HCT116 (cell line): ENCODE measurements around the gene ACCSL. TPM values are rescaled to one million over a fixed set of nuclear protein-coding genes. Genes with fewer than 3 reads are reported as not detected.

Experiments
- ATAC-seq: fragments of 200-7000 bp; cut with Tn5 transposase; 2 replicates; pipeline ENCODE4 v1.9.1; 2020; ENCODE audit warnings: mild to moderate bottlenecking, moderate library complexity
- BruUV-seq: library from RNA; stranded (reverse); fragments of 400-500 nt; replicated peaks from 2 replicates; lab custom pipeline; 2021; lab: Mats Ljungman, UMichigan
- CTCF ChIA-PET: fragments of 300-600 bp; sonication (Branson Sonifier 250); formaldehyde crosslinking; loops from one replicate; lab custom pipeline; 2021; ENCODE audit warnings: antibody characterized with exemption; lab: Charles Lee
- POLR2A ChIA-PET: fragments of 300-600, 350-600 bp; sonication (Branson Sonifier 250); formaldehyde crosslinking; loops from one replicate; lab custom pipeline; 2021; ENCODE audit warnings: antibody characterized with exemption; lab: Charles Lee
- RAD21 ChIA-PET, 2 experiments: fragments of 300-600 bp; sonication (Branson Sonifier 250); formaldehyde crosslinking; loops; one replicate each; lab custom pipeline; 2023; ENCODE audit warnings: low total read pairs in 2 of 2; ENCODE audit not compliant: uncharacterized antibody in 2 of 2, unreplicated experiment in 2 of 2, low non-redundant PET in 1 of 2; lab: Charles Lee
- DNase-seq: peaks from one replicate; pipeline ENCODE4 v3.0.0-alpha.2; 2010; ENCODE audit warnings: low read depth, low spot score
- H2AFZ ChIP-seq: fragments of 200-600 bp; shearing (Covaris generic), sonication (generic); 2 replicates; pipeline ENCODE4 v1.6.1; 2017; ENCODE audit warnings: low read depth, mixed run types, mixed read lengths, antibody characterized with exemption, low read length; ENCODE audit not compliant: poor library complexity, severe bottlenecking
- H3K27ac ChIP-seq: 2 replicates; pipeline ENCODE4 v1.5.1; 2012; ENCODE audit warnings: low read depth, low read length
- H3K27me3 ChIP-seq: fragments of 200-600 bp; sonication (generic); 2 replicates; pipeline ENCODE4 v1.6.1; 2016; ENCODE audit warnings: mixed run types, low read length, mixed read lengths; ENCODE audit not compliant: insufficient read depth
- H3K36me3 ChIP-seq, 2 experiments: fragments of 200-500 bp in 1 of 2; fragments of 200-600 bp in 1 of 2; sonication (Bioruptor generic) in 1 of 2; sonication (generic) in 1 of 2; 2 replicates each; pipeline versions ENCODE4 v1.5.1 to v1.6.1; 2014 to 2016; ENCODE audit warnings: low read length in 2 of 2, inconsistent platforms in 1 of 2, mixed read lengths in 1 of 2, mixed run types in 1 of 2; ENCODE audit not compliant: insufficient read depth in 2 of 2, control insufficient read depth in 1 of 2
- H3K4me1 ChIP-seq, 2 experiments: fragments of 200-600 bp in 1 of 2; sonication (generic) in 1 of 2; 2 replicates each; pipeline versions ENCODE4 v1.5.1 to v1.6.1; 2012 to 2017; ENCODE audit warnings: low read length in 2 of 2, inconsistent platforms in 1 of 2, mild to moderate bottlenecking in 1 of 2, mixed read lengths in 1 of 2, mixed run types in 1 of 2, moderate library complexity in 1 of 2; ENCODE audit not compliant: insufficient read depth in 2 of 2, control insufficient read depth in 1 of 2
- H3K4me2 ChIP-seq: fragments of 200-600 bp; sonication (generic); 2 replicates; pipeline ENCODE4 v1.6.1; 2017; ENCODE audit warnings: mixed run types, low read length, mixed read lengths
- H3K4me3 ChIP-seq, 2 experiments: fragments of 200-600 bp in 1 of 2; sonication (generic) in 1 of 2; replicated peaks in 1 of 2; 2 replicates each; pipeline ENCODE4 v1.5.1; 2011 to 2016; ENCODE audit warnings: low read length in 2 of 2, control low read depth in 1 of 2, low read depth in 1 of 2, mild to moderate bottlenecking in 1 of 2, mixed read lengths in 1 of 2, mixed run types in 1 of 2
- H3K79me2 ChIP-seq: fragments of 200-600 bp; sonication (generic); 2 replicates; pipeline ENCODE4 v1.6.1; 2017; ENCODE audit warnings: mild to moderate bottlenecking, mixed run types, low read length, moderate library complexity, mixed read lengths; ENCODE audit not compliant: insufficient read depth
- H3K9ac ChIP-seq: fragments of 200-600 bp; sonication (generic); 2 replicates; pipeline ENCODE4 v1.6.1; 2016; ENCODE audit warnings: low read length, mixed read lengths
- H3K9me2 ChIP-seq: fragments of 200-600 bp; sonication (generic), shearing (Covaris generic); 2 replicates; pipeline ENCODE4 v1.6.1; 2017; ENCODE audit warnings: mixed run types, mild to moderate bottlenecking, moderate library complexity; ENCODE audit not compliant: insufficient read depth
- H3K9me3 ChIP-seq, 2 experiments: fragments of 200-500 bp in 1 of 2; fragments of 200-600 bp in 1 of 2; sonication (Bioruptor generic) in 1 of 2; sonication (generic) in 1 of 2; 2 replicates each; pipeline ENCODE4 v1.6.1; 2014 to 2017; ENCODE audit warnings: low read length in 2 of 2, mixed read lengths in 2 of 2, inconsistent platforms in 1 of 2, low read depth in 1 of 2, mild to moderate bottlenecking in 1 of 2, mixed run types in 1 of 2, moderate library complexity in 1 of 2; ENCODE audit not compliant: control insufficient read depth in 1 of 2, insufficient read depth in 1 of 2
- H4K20me1 ChIP-seq: fragments of 200-600 bp; sonication (generic), shearing (Covaris generic); 2 replicates; pipeline ENCODE4 v1.6.1; 2017; ENCODE audit warnings: mixed run types, mild to moderate bottlenecking, moderate library complexity; ENCODE audit not compliant: insufficient read depth
- CBX3 ChIP-seq: IDR thresholded peaks from 2 replicates; pipeline ENCODE4 v1.6.1; 2012; ENCODE audit warnings: low read depth
- CEBPB ChIP-seq: IDR thresholded peaks from 2 replicates; pipeline ENCODE4 v1.6.1; 2012; ENCODE audit warnings: low read depth
- EGR1 ChIP-seq: IDR thresholded peaks from 2 replicates; pipeline ENCODE4 v1.6.1; 2012; ENCODE audit warnings: low read depth
- EZH2phosphoT487 ChIP-seq: fragments of 200-600 bp; IDR thresholded peaks from 2 replicates; pipeline ENCODE4 v1.6.1; 2018; ENCODE audit warnings: antibody characterized with exemption, borderline replicate concordance
- RAD21 ChIP-seq: IDR thresholded peaks from 2 replicates; pipeline ENCODE4 v1.6.1; 2012; ENCODE audit warnings: low read depth, mild to moderate bottlenecking
- SIN3A ChIP-seq: IDR thresholded peaks from 2 replicates; pipeline ENCODE4 v1.6.1; 2012; ENCODE audit warnings: low read depth
- SP1 ChIP-seq: IDR thresholded peaks from 2 replicates; pipeline ENCODE4 v1.6.1; 2012; ENCODE audit warnings: low read depth
- ZFX ChIP-seq: fragments of 450-650 bp; IDR thresholded peaks from 2 replicates; pipeline ENCODE4 v1.6.1; 2017
- intact Hi-C: fragments of 100-400 bp; cut with micrococcal nuclease; formaldehyde crosslinking; loops from 2 replicates; pipeline ENCODE4 v1.10.0; 2022
- total RNA-seq: library from RNA; stranded (reverse); gene quantifications from one replicate; pipeline ENCODE4 v1.2.1, GENCODE V29; 2021; ENCODE audit not compliant: unreplicated experiment
- TF ChIP-seq, protein P1 (sequence below): IDR thresholded peaks from 2 replicates; pipeline ENCODE4 v1.6.1; 2012; ENCODE audit warnings: low read depth
- TF ChIP-seq, protein P2 (sequence below): IDR thresholded peaks from 2 replicates; pipeline ENCODE4 v1.6.1; 2011; ENCODE audit warnings: mild to moderate bottlenecking, low read length, moderate library complexity; ENCODE audit not compliant: insufficient replicate concordance; ENCODE audit errors: extremely low read depth

ACCSL gene
- total RNA-seq, 1 experiment from 2014 or later, result not detected

DNA sequence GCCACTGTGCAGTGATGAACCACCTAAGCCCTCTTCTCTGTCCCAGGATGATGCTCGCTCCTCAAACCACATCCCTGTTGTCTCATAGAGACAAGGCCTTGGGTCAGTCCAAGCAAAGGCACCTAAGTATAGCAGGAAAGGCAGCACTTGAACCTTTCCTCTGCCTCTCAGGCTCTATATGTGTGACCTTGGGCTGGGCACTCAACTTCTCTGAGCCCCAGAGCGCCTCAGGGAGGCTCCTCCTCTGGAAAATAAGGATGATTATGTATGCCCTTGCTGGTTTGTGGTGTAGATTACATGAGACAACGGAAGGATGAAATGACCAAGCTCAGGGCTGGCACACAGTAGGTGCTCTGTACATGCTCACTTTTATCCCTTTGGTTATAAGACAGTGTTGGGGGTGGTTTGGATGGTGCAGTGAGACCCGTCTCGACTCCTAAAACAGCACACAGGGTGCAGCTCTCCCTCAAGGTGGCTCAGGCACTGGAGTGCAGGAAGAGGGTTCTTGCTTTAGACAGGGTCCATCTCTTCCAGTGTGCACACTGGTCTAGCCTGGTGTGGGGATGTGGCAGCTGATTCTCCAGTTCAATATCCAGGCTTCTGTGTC, 40.2 kb upstream of the ACCSL start:
- ChIA-PET POLR2A (no interaction called here), CTCF (no interaction called here), RAD21 (no interaction called here)
- TF ChIP-seq EGR1 (no peak), ZFX (no peak), RAD21 (no peak), EZH2phosphoT487 (no peak), CEBPB (no peak), CBX3 (no peak), SP1 (no peak), SIN3A (no peak)
- TF ChIP-seq, protein P1, sequence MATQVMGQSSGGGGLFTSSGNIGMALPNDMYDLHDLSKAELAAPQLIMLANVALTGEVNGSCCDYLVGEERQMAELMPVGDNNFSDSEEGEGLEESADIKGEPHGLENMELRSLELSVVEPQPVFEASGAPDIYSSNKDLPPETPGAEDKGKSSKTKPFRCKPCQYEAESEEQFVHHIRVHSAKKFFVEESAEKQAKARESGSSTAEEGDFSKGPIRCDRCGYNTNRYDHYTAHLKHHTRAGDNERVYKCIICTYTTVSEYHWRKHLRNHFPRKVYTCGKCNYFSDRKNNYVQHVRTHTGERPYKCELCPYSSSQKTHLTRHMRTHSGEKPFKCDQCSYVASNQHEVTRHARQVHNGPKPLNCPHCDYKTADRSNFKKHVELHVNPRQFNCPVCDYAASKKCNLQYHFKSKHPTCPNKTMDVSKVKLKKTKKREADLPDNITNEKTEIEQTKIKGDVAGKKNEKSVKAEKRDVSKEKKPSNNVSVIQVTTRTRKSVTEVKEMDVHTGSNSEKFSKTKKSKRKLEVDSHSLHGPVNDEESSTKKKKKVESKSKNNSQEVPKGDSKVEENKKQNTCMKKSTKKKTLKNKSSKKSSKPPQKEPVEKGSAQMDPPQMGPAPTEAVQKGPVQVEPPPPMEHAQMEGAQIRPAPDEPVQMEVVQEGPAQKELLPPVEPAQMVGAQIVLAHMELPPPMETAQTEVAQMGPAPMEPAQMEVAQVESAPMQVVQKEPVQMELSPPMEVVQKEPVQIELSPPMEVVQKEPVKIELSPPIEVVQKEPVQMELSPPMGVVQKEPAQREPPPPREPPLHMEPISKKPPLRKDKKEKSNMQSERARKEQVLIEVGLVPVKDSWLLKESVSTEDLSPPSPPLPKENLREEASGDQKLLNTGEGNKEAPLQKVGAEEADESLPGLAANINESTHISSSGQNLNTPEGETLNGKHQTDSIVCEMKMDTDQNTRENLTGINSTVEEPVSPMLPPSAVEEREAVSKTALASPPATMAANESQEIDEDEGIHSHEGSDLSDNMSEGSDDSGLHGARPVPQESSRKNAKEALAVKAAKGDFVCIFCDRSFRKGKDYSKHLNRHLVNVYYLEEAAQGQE, result no peak
- TF ChIP-seq, protein P2, sequence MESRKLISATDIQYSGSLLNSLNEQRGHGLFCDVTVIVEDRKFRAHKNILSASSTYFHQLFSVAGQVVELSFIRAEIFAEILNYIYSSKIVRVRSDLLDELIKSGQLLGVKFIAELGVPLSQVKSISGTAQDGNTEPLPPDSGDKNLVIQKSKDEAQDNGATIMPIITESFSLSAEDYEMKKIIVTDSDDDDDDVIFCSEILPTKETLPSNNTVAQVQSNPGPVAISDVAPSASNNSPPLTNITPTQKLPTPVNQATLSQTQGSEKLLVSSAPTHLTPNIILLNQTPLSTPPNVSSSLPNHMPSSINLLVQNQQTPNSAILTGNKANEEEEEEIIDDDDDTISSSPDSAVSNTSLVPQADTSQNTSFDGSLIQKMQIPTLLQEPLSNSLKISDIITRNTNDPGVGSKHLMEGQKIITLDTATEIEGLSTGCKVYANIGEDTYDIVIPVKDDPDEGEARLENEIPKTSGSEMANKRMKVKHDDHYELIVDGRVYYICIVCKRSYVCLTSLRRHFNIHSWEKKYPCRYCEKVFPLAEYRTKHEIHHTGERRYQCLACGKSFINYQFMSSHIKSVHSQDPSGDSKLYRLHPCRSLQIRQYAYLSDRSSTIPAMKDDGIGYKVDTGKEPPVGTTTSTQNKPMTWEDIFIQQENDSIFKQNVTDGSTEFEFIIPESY, result no peak
- H2AFZ ChIP-seq, result no peak overlapping the region
- BruUV-seq, result no TSS peak
- H3K4me2 ChIP-seq, result no peak overlapping the region
- H3K9me2 ChIP-seq, result no peaks in the 10 kb centered on the region
- no peak overlapping the region for H3K9ac ChIP-seq
- DNase-seq (no peak), ATAC-seq (no peak)
- peaks cover 10% of the 10 kb centered on the region; the same call in 1 of the 2 replicates for H3K27me3 ChIP-seq
- no peaks in the 10 kb centered on the region for H3K4me1 ChIP-seq
- H3K27ac ChIP-seq, result no peak overlapping the region
- H4K20me1 ChIP-seq, result no peaks in the 10 kb centered on the region
- intact Hi-C loops, result no loop called here
- H3K36me3 ChIP-seq, result no peaks in the 10 kb centered on the region
- H3K79me2 ChIP-seq, result no peaks in the 10 kb centered on the region
- no peak overlapping the region for H3K4me3 ChIP-seq
- no peaks in the 10 kb centered on the region for H3K9me3 ChIP-seq
